GM12891 (cell line): ENCODE measurements around the gene MBOAT7.

Experiments used
- POLR2A ChIP-seq: IDR thresholded peaks from 2 replicates; pipeline ENCODE4 v1.6.1; 2011; ENCODE audit warnings: low read depth, low read length, control low read depth
- POLR2AphosphoS5 ChIP-seq: IDR thresholded peaks from 2 replicates; pipeline ENCODE4 v1.6.1; 2011; ENCODE audit warnings: low read depth, low read length, control low read depth
- POU2F2 ChIP-seq: IDR thresholded peaks from 2 replicates; pipeline ENCODE4 v1.6.1; 2011; ENCODE audit warnings: low read depth, mild to moderate bottlenecking, control low read depth, low read length, moderate library complexity
- SPI1 ChIP-seq: IDR thresholded peaks from 2 replicates; pipeline ENCODE4 v1.6.1; 2011; ENCODE audit warnings: low read depth, low read length, control low read depth
- TAF1 ChIP-seq: IDR thresholded peaks from 2 replicates; pipeline ENCODE4 v1.6.1; 2011; ENCODE audit warnings: low read depth, low read length, control low read depth

DNA sequence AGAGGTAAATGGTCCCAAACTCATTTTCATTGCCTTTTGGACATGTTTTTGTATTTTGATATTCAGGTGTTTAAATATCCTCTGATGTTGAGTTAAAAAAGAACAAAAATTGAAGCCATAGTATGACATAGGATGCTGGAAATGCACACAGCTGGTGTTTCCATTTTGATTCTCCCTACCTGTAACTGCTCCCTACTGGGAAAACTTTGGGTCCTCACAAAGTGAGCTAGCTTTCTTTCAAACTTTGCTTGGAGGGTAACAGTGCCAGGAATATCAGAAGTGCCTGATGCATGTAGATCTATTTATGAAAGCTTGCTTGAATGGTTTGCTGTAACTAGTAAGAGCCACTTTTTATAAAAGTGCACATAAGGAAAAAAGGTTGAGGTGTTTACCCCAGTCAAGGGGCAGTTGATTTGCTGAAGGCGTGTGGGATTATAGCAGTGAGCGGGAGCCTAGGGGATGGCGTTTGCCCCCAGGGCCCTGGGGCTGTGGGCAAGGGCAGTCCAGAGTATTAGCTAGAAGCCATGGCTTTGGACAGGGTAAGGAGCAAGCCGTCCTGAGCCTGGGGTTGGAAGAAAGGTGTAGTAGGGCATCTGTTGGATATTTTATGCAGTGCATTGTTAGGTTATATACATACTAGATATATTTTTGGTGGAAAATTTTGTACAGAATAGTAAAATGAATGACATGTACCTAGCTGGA, 15.5 kb upstream of the MBOAT7 start:
- TF ChIP-seq POLR2A: no peak
- TF ChIP-seq POLR2AphosphoS5: no peak; the same call in 1 of the 2 replicates
- no peak for TF ChIP-seq SPI1
- TF ChIP-seq TAF1: no peak
- no peak for TF ChIP-seq POU2F2
